Glutamatergic neuron (in vitro differentiated cells): ENCODE data around the gene MIS18A. TPM values are rescaled to one million over a fixed set of nuclear protein-coding genes. Genes with fewer than 3 reads are reported as not detected.
A peak's percentile ranks its signal among the peaks of the same experiment; 100 is the strongest.

Experiments used
- DNase-seq: peaks from one replicate; pipeline ENCODE4 v3.0.0; 2022
- H3K27ac Mint-ChIP-seq: one replicate; pipeline ENCODE4 v1.8.0; 2020; ENCODE audit warnings: mild to moderate bottlenecking, mixed read lengths, inconsistent platforms; ENCODE audit not compliant: unreplicated experiment
- H3K27me3 Mint-ChIP-seq: one replicate; pipeline ENCODE4 v1.8.0; 2020; ENCODE audit warnings: mild to moderate bottlenecking, moderate library complexity, mixed read lengths, inconsistent platforms; ENCODE audit not compliant: unreplicated experiment
- H3K36me3 Mint-ChIP-seq: one replicate; pipeline ENCODE4 v1.8.0; 2020; ENCODE audit warnings: mild to moderate bottlenecking, mixed read lengths, inconsistent platforms; ENCODE audit not compliant: unreplicated experiment
- H3K4me1 Mint-ChIP-seq: one replicate; pipeline ENCODE4 v1.8.0; 2020; ENCODE audit warnings: mild to moderate bottlenecking, low read depth, mixed read lengths, inconsistent platforms; ENCODE audit not compliant: unreplicated experiment
- H3K4me3 Mint-ChIP-seq: one replicate; pipeline ENCODE4 v1.8.0; 2020; ENCODE audit warnings: mild to moderate bottlenecking, mixed read lengths, inconsistent platforms; ENCODE audit not compliant: unreplicated experiment
- H3K9me3 Mint-ChIP-seq: one replicate; pipeline ENCODE4 v1.8.0; 2020; ENCODE audit warnings: mild to moderate bottlenecking, moderate library complexity, mixed read lengths, inconsistent platforms; ENCODE audit not compliant: unreplicated experiment
- total RNA-seq: library from RNA; stranded (reverse); fragmentation: NEBNext Ultra II Directional; extraction: Animal tissue kit (Norgen Biotek cat#: 25700); gene quantifications from one replicate; pipeline ENCODE4 v1.2.1, GENCODE V29; 2021; ENCODE audit not compliant: unreplicated experiment
- TF ChIP-seq, protein P1 (sequence below): fragments of 200-600 bp; sonication (generic); IDR thresholded peaks from one replicate; pipeline ENCODE4 v1.5.0; 2021; ENCODE audit not compliant: partially characterized antibody, unreplicated experiment

The MIS18A gene
- total RNA-seq, 1 donor from 2014 or later = 12.6 TPM

DNA sequence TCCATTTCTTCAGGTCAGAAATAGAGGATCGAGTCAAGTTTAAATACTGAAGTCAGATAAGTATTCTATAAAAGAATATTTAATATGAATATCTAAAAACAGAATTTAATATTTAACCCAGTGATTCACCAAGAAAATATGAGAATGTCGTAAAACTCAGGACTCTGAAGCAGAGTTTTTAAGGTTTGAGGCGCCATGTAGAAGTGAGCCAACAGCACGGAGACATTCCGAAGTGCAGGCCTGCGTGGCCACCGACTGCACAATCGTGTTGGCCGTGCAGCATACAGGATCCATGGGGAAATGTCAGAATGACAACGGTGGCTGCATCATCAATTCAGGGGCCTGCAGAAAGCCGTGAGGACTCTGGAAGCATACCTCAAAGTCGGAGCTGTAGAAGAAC, 43.3 kb upstream of the MIS18A start:
- H3K27ac Mint-ChIP-seq = no peak overlapping the region
- DNase-seq = no peak
- H3K36me3 Mint-ChIP-seq = peaks cover 21% of the 10 kb centered on the region
- peaks cover 11% of the 10 kb centered on the region for H3K4me1 Mint-ChIP-seq
- TF ChIP-seq, protein P1, sequence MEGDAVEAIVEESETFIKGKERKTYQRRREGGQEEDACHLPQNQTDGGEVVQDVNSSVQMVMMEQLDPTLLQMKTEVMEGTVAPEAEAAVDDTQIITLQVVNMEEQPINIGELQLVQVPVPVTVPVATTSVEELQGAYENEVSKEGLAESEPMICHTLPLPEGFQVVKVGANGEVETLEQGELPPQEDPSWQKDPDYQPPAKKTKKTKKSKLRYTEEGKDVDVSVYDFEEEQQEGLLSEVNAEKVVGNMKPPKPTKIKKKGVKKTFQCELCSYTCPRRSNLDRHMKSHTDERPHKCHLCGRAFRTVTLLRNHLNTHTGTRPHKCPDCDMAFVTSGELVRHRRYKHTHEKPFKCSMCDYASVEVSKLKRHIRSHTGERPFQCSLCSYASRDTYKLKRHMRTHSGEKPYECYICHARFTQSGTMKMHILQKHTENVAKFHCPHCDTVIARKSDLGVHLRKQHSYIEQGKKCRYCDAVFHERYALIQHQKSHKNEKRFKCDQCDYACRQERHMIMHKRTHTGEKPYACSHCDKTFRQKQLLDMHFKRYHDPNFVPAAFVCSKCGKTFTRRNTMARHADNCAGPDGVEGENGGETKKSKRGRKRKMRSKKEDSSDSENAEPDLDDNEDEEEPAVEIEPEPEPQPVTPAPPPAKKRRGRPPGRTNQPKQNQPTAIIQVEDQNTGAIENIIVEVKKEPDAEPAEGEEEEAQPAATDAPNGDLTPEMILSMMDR = no peak
- H3K9me3 Mint-ChIP-seq = peaks cover 7% of the 10 kb centered on the region
- H3K4me3 Mint-ChIP-seq = no peak overlapping the region
- peaks cover 3% of the 10 kb centered on the region for H3K27me3 Mint-ChIP-seq

GRCh38 chr21:32321480-32321879, 42.6 kb upstream of the MIS18A start:
- Mint-ChIP-seq H3K27me3 (peaks cover 3% of the 10 kb centered on the region), H3K4me3 (no peak overlapping the region), H3K4me1 (peaks cover 11% of the 10 kb centered on the region), H3K9me3 (peaks cover 5% of the 10 kb centered on the region), H3K36me3 (peaks cover 17% of the 10 kb centered on the region), H3K27ac (no peak overlapping the region)
- TF ChIP-seq, protein P1 = no peak
- DNase-seq = no peak

DNA sequence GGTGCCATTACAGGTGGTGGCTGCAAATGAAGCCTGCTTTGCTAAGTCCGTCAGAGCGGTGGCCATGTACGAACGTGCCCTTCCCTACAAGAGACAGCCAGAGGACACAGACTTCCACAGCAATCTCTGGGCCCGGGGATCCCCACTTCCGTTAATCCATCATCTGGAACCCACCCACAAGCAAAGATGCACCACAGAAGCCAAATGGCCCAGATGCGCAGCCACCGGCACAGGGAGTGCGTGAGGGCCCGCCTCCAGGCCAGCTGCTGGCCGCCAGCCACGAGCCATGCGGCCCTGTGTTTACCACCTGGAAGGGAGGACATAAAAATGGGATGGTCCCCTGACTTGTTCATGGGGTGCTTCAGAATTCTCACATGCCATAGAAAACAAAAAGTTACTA, 41.9 kb upstream of the MIS18A start:
- H3K27ac Mint-ChIP-seq = no peak overlapping the region
- H3K4me1 Mint-ChIP-seq = peaks cover 11% of the 10 kb centered on the region
- H3K4me3 Mint-ChIP-seq = no peak overlapping the region
- TF ChIP-seq, protein P1 = no peak
- peaks cover 3% of the 10 kb centered on the region for H3K27me3 Mint-ChIP-seq
- peaks cover 5% of the 10 kb centered on the region for H3K9me3 Mint-ChIP-seq
- no peak for DNase-seq
- H3K36me3 Mint-ChIP-seq = peaks cover 11% of the 10 kb centered on the region

DNA sequence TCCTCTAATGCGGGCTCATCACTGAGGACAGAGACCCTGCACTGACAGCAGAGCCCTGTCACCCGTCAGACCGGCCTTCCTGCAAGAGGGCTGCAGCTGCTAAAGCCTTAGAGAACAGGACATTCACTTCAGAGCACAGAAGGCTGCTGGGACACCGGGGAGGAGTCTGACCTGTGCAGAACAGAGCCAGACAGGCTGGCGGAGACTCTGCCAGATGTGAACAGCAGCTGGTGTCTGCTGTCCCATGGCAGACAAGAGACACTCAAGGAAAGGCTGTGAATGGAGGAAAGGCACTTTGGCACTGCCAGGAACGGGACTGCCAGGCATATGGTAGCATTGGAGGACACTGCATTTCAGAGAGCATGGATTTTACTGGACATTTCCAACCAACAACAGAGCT, 41.2 kb upstream of the MIS18A start:
- Mint-ChIP-seq H3K4me1 (peaks cover 11% of the 10 kb centered on the region), H3K27ac (peak overlapping the region; percentile 83), H3K36me3 (peaks cover 8% of the 10 kb centered on the region), H3K9me3 (peaks cover 5% of the 10 kb centered on the region), H3K27me3 (peaks cover 3% of the 10 kb centered on the region), H3K4me3 (peak overlapping the region; percentile 20)
- TF ChIP-seq, protein P1 = no peak
- DNase-seq = peak; percentile 67

- peaks cover 11% of the 10 kb centered on the region for H3K4me1 Mint-ChIP-seq
- TF ChIP-seq, protein P1 = no peak
- DNase-seq = no peak
- no peak overlapping the region for H3K4me3 Mint-ChIP-seq
- peaks cover 5% of the 10 kb centered on the region for H3K9me3 Mint-ChIP-seq
- peaks cover 3% of the 10 kb centered on the region for H3K27me3 Mint-ChIP-seq
- H3K36me3 Mint-ChIP-seq = peaks cover 6% of the 10 kb centered on the region
- H3K27ac Mint-ChIP-seq = peak overlapping the region; percentile 6
Observed at GRCh38 chr21:32319012-32319411, 40.2 kb upstream of the MIS18A start.
